Raji (cell line): ENCODE measurements around the gene NR1D2.
A peak's percentile ranks its signal among the peaks of the same experiment; 100 is the strongest.

Source experiments
- POLR2A ChIP-seq: IDR thresholded peaks from 2 replicates; pipeline ENCODE4 v1.6.1; 2011; ENCODE audit warnings: low read depth, low read length, control low read depth; ENCODE audit not compliant: insufficient read depth

Gene NR1D2

DNA sequence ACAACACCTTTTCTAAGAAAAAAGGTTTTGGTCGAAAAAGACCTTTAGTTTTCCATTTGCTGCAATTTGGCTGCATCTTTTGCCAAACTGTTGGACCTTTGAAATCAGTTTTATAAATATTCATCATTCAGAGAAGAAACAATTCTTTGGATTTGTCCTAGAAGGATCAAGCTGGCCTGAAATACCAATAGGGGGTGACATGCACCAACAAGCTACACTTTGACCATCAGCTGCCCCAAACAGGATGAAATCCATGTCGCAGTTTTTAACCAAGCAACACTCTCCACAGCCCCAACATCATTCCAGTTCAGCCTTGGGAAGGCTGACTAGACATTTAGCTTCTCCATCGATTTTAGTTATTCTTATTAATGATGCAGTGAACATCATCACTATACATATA, 18.4 kb upstream of the NR1D2 start:
- TF ChIP-seq POLR2A = no peak

DNA sequence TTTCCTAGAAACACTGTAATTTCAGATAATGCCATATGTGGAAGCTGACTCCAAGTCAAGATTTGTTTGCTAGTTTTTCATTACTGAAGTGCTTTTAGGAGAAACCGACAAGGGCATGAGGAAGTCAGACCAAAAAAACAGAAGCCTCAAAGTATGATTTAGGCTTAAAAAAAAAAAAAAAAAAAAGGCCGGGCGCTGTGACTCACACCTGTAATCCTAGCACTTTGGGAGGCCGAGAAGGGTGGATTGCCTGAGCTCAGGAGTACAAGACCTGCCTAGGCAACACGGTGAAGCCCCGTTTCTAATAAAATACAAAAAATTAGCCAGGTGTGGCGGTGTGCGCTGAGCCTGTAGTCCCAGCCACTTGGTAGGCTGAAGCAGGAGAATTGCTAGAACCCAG, 16.6 kb upstream of the NR1D2 start:
- no peak for TF ChIP-seq POLR2A

DNA sequence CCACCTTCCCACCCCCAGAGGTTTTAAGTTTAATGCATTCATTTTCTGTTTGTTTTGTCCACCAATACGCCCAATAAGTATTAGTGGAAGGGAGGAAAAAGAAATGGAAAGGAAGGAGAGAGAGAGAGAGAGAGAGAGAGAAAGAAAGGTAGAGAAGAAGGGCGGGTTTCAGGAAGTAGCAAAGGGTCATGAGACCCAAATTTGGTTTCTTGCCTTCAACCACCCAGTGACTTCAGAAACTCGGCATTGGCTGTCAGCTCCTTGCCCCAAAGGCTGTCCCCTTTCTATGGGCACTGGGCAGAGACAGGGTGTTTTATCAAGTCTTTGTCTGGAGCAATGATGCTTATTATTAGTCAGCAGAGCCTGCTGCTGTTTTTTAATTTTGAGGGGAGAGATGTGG, 13.5 kb upstream of the NR1D2 start:
- TF ChIP-seq POLR2A = no peak

DNA sequence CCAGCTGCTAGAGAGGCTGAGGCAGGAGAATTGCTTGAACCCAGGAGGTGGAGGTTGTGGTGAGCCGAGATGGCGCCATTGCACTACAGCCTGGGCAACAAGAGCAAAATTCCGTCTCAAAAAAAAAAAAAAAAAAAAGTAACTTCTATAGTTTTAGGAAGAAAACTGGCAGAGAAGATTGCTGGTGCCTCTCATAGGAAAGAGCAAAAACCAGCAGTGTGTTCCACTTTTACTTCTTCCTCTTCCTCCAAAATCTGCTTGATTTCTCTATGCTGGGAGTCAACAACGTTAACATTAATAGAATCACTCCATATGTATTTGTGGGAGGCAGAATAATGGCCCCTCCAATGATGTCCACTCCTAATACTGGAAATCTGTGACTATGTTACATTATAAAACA, 12.5 kb upstream of the NR1D2 start:
- no peak for TF ChIP-seq POLR2A

DNA sequence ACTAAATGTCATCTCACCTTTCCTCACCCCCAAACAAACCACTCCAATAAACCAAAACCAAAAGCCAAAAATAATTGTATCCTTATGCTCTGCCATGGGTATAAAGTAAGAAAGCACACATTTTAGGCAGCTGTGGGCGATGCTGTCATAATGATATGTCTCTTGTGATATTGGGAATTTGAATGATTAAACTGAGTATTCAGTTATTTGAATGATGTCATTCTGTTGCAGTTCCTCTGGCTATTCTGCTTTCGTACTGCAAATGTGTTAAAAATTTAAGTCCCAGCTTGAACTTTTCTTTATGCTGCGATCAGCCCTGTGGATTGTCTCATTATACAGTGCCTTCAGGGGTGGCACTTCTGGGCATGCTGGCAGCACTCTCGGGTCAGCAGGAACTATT, 10.8 kb upstream of the NR1D2 start:
- no peak for TF ChIP-seq POLR2A

DNA sequence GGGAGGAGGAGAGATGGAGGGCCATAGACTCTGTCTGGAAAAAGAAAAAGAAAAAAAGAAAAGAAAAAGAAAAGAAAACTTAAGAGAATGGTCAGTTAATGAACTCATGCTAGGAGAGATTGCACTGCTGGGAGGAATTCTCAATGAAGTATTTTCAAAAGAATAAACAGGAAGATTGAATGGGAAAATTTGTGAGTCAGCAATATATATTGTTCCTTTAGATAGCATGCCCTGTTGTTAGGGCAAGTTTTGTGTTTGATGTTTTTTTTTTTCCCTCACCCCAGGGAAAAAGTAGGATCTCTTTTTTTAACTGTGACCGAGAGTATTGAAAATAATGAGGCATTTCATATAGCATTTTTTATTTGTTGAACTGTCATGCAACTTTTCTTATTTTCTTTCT, 7.8 kb upstream of the NR1D2 start:
- TF ChIP-seq POLR2A = no peak

DNA sequence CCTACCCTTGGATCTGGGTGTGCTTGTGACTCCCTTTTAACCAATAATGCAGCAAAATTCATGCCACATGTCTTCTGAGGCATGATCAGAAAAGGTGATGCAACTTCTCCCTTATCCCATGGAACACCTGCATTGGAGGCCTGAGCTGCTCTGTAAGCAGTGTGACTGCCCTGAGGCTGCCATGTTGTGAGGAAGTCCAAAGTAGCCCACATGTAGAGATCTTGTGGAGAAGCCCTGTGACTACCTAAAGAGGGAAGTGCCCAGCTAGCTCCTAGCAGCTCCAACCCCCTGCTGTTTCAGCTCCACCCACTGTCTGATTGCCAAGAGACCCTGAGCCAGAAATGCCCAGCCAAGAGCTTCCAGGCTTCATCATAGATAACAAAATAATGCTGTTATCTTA, 6.4 kb upstream of the NR1D2 start:
- no peak for TF ChIP-seq POLR2A

DNA sequence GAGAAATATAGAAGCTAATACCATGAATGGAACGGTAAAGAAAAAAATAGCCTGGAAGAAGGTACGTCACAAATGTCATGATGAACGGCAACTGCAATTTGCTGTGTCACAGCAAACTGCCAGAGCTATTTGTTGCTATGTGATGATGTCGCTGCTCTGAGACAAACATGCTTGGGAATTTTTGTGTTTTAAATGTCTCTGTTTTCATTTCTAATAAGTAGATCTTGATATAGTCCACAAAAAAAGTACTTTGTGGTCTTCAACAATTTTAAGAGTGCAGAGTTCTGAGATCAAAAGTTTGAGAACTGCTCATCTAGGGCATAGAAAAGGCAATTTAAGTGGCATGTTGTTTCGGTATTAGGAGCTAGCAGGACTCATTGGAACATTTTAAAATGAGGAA, 4.3 kb upstream of the NR1D2 start:
- TF ChIP-seq POLR2A = no peak

DNA sequence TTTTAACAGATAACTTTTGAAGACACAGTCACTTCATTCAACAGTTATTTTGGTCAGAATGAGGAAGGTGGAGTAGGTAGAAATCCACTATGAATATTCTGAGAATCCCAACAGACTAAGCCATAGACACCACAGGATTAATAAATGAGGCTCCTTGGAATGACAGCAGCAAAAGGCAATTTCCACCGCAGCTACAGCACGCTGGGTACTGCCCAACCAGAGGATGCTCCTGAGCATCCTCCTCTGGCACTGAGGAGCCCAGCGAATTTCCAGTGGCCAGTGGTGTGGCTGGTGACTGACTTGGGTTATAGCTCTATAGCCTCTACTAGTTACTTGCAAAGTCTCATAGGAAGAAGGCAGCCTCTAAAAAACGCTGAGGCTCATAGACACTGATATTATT, 3.6 kb upstream of the NR1D2 start:
- no peak for TF ChIP-seq POLR2A

DNA sequence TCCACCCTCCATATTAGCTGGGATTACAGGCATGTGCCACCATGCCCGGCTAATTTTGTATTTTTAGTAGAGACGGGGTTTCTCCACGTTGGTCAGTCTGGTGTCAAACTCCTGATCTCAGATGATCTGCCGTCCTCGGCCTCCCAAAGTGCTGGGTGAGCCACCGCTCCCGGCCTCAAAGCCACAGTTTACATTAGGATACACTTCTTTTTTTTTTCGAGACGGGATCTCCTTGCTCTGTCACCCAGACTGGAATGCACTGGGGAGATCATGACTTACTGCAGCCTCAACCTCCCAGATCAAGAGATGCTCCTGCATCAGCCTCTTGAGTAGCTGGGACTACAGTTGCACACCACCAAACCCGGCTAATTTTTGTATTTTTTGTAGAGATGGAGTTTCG, 2.5 kb upstream of the NR1D2 start:
- TF ChIP-seq POLR2A = no peak

DNA sequence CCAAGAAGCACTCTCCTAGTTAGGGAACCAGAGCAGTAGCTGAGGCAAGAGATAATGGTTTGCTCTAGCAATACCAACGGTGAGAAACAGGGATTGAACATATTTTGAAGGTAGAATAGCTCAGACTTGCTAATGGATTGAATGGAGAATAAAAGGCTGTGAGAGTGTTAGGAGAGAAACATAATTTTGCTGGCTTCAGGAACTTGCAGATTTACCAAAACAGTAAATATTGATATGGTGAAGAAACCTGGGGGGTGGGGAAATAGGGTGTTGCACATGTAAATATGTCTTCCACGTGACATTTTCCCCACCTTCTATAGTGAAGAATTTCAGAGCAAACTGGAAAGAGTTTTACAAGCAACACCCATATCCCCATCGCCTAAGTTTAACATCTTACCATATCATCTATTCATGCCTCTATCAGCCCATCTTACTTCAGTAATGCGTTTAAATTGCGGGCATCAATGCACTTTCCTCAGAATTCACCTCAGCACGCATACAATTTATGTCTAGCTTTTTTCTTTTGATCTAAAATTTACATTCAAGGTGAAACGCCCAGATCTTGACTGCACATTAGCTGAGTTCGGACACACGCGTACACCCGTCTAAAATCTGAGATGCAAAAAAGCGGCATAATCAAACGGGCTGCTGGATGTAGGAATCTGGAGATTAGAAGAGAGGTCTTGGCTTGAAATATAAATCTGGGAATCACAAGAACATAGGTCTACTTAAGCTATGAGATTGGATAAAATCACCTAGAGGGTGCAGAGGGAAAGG, 891 bp upstream of the NR1D2 start:
- no peak for TF ChIP-seq POLR2A

DNA sequence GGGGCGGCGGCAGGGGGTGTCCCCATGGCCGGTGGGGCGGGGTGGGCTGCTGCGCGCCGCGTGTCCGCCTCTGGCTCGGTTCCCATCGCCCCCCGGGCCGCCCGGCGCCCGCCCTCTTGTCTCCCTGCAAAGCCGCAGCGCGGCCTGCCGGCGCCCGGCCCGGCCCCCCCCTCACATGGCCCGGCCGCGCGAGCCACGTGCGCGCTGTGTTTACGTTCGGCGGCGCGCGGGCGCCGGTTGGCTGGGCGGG, 502 bp downstream of the NR1D2 start:
- TF ChIP-seq POLR2A = no peak

DNA sequence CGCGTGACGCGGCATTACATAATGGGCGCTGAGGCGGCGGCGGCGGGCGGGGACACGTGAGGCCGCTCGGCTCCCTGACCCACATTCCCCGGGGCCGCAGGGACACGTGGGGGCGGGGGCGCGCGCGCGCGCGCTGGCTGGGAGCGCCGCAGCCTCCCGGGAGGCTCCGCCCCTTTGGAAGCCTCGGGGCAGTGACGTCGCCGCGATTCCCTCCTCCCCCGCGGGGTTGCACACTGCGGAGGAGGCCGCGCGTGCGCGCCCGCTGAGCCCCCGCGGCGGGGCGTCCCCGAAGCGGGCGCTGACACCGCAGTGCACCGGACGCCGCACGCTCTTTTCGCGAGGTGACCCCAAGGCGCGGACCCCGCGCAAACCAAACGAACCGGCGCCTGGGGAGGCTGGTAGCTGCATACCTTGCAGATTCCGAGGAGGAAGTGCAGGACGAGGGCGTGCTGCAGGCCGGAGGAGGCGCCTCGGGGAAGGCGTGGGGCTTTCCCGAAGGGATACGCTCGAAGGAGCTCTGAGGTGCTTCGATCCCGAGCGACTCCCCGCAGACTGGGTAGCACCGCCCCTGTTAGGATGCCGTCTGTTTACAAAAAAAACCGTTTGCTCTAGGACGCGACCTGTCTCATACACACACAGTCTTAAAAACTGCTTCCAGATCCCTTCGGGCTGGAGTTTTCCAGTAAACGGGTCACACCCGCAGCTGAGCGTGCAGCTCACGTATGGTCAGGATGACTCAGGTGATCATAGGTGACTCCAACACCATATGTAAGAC, 1.0 kb downstream of the NR1D2 start:
- TF ChIP-seq POLR2A = peak; percentile 70

DNA sequence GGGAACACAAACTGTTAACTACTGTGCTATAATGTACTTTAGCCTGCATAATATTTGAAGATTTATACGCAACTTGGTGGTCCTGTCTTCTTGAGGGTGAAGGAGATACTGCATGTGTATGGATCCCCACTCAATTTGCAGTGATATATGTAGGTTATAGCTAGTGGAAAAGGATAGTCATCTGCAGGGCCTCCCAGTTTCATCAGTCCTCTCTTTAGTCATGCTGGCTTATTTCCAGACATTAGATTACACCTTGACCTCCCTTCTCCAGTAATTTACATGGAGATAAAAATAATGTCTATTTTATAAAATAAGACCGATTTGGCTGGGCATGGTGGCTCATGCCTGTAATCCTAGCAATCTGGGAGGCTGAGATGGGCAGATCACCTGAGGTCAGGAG, 3.7 kb downstream of the NR1D2 start:
- TF ChIP-seq POLR2A = no peak

DNA sequence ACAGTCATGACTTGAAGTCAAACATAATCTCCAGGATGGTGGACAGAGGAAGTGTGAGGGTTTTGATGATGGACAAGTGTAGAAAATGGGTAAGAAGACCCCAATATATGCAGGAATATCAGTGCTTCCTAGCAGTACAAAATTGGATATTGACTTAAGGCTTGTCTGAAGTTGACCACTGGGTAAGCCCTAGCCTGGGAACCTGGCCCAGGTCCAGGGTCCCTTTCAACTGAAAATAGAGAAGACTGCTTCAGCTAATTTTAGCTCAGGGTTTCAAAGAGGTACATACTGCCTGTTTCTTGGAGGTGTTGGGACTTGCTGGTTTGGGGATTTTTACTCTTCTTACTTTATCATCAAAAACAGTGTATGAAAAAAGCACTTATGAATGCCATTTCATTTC, 4.7 kb downstream of the NR1D2 start:
- no peak for TF ChIP-seq POLR2A

DNA sequence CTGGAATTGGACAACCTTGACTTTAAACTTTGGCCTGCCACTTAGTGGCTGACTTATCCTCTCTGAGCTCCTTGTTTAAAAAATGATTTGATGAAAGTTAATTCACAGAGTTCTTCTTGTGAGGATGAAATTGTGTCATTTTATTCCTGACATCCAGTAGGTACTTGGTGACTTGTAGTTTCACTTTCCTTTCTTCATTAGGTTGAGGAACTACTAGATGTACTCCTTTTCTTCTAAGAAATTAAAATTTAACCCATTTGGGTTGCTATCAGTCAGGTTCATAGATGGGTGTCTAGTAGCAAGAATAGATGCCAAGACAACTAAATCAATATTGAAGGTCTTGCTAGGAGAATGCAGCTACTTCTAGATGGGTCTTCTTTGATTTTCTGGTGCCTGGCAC, 5.2 kb downstream of the NR1D2 start:
- TF ChIP-seq POLR2A = no peak

DNA sequence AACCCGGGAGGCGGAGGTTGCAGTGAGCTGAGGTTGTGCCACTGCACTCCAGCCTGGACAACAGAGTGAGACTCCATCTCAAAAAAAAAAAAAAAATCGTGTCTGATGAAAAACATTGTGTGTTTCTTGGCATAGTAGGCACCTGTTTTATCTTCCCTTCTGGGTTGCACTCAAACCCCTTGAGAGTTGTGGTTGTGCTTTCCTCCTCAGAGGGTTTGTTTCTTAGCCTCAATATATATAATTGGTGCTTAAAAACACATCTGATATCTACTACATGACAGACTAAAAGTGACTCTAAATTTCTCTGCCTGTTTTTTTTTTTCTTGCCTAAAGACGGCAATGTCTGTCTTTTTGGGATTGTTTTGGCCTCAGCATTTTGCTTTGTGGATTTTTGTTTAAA, 7.6 kb downstream of the NR1D2 start:
- TF ChIP-seq POLR2A = no peak
